ENCODE measurements around the gene RPL39. TPM values are rescaled to one million over a fixed set of nuclear protein-coding genes. Genes with fewer than 3 reads are reported as not detected.

Gene RPL39
- total RNA-seq = 3,305 and 3,757 TPM in 2 replicates

GRCh38 chrX:119791437-119792231 is at the start of gene RPL39:
RPL39 (minus strand) TSS chrX:119791630; CDS start chrX:119791576, 54 bp downstream.

GRCh38 chrX:119757979-119758730 is 33.3 kb downstream of the RPL39 start, which contains the start of gene SOWAHD:
SOWAHD (plus strand) TSS chrX:119758588; CDS start chrX:119758668, 80 bp downstream.

Other genes starting within 250 kb of the RPL39 start
- 19.0 and 24.8 TPM in 2 replicates for gene STEEP1, start 226.2 kb downstream of the RPL39 start, total RNA-seq
- 30.9 and 31.2 TPM in 2 replicates for gene UBE2A, start 217.1 kb downstream of the RPL39 start, total RNA-seq
- gene NKRF, start 185.2 kb downstream of the RPL39 start, total RNA-seq = 3.3 and 4.7 TPM in 2 replicates
- gene SEPTIN6, start 98.5 kb downstream of the RPL39 start, total RNA-seq = 11.3 and 11.9 TPM in 2 replicates
- gene SOWAHD, start 33.0 kb downstream of the RPL39 start, total RNA-seq = 0.17 and 0.30 TPM in 2 replicates
- gene UPF3B, start 61.3 kb upstream of the RPL39 start, total RNA-seq = 2.1 and 3.0 TPM in 2 replicates
- 14.4 and 16.5 TPM in 2 replicates for gene RNF113A, start 80.1 kb upstream of the RPL39 start, total RNA-seq
- 32.1 and 42.4 TPM in 2 replicates for gene NDUFA1, start 80.2 kb upstream of the RPL39 start, total RNA-seq
- not detected in 2 replicates for gene AKAP14, start 104.3 kb upstream of the RPL39 start, total RNA-seq
- 3.9 and 4.2 TPM in 2 replicates for gene NKAP, start 152.1 kb upstream of the RPL39 start, total RNA-seq

Measured in bronchus fibroblast of lung (primary cell).